ENCODE data around the gene WSB1.

Gene WSB1

GRCh38 chr17:27338536-27338985 is 44.6 kb downstream of the WSB1 start:
- no peak for DNase-seq (ENCODE audit: low spot score)

- no peak for DNase-seq (ENCODE audit: low spot score)
Observed at GRCh38 chr17:27339198-27339835, 45.4 kb downstream of the WSB1 start.

- no peak for DNase-seq (ENCODE audit: low spot score)
Observed at GRCh38 chr17:27339836-27340550, 46.1 kb downstream of the WSB1 start.

GRCh38 chr17:27340575-27340974 is 46.7 kb downstream of the WSB1 start:
- DNase-seq (ENCODE audit: low spot score) = no peak

GRCh38 chr17:27341041-27341471 is 47.1 kb downstream of the WSB1 start:
- no peak for DNase-seq (ENCODE audit: low spot score)

- no peak for DNase-seq (ENCODE audit: low spot score)
Observed at GRCh38 chr17:27342059-27342458, 48.1 kb downstream of the WSB1 start.

DNA sequence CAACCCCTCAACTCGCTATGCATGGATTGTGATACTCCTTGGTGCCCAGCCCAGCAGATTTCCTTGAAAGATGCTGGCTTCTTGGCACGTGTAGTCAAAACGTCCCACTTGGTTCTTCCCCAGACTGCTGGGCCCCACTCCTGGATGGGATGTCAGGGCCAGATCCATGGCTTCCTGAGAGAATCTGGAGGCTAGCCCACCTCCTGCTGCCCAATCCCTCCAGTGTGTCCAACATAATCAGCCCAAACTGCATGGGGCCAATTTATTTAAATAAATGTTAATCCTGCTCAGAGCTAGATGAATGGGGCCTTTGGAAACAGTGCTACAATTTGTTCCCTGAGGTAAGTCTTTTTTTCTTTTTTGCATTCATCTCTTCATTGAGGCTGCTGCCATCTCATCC is 49.4 kb downstream of the WSB1 start:
- DNase-seq (ENCODE audit: low spot score) = no peak

DNA sequence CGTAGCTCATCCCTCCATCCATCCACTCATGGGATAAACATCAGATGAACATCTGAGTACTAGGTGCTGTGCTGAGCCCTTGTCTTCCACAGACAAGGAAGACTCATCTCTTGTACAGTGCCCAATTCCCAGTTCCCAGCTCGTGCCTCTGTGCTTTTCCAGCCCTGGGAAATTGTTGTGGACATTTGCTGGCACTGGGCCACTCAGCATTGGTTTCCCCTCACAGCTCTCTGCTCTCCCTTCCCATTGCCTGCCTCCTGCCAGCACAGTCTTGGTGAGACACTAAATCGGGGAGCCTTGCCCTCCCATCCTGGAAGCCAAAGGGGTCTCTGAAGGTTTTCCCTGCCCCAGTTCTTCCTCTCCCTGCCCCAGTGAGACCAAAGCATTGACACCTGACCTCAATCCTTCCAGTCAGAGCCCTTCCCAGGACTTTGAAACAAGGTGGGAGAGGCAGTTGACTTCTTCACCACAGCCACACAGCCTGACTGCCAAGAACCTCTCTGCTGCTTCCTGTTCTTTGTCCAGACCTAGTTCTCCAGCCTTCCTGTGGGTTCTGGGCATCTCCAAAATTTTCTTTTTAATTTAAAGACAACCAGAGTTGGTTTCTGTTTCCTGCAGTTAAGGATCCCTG is 50.2 kb downstream of the WSB1 start:
- DNase-seq (ENCODE audit: low spot score) = no peak

DNA sequence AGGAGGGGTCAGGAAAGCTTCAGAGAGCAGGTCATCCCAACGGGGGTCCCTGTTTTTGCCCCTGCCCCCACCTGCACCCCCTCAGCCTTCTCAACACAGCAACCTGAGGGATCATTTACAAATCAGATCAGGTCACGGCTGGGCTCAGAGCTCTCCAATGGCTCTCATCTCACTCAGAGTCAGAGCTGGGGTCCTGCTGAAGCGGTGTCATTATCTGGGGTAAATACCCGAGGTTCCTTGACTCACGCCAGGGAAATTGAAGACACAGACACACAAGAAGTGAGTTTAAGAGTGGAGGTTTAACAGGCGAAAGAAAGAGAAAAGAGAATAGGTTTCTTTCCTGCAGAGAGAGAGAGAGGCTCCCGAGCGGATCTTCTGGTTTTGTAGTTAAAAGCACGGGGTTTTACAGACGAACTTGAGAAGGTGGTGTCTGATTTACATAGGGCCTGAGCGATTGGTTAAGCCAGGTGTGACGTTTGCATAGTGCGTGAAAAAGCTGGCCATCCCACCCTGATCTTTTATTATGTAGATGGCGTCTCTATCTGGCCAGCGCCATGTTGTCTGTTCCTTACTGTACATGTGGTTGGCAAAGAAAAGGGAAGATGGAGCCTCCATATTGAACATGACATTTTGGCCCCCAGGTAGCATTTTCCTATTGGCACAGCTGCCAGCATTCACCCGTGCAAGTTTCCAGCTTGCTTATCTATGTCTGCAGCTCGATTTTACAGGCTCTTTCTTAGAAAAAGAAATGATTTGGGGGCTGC is 51.4 kb downstream of the WSB1 start:
- no peak for DNase-seq (ENCODE audit: low spot score)

DNA sequence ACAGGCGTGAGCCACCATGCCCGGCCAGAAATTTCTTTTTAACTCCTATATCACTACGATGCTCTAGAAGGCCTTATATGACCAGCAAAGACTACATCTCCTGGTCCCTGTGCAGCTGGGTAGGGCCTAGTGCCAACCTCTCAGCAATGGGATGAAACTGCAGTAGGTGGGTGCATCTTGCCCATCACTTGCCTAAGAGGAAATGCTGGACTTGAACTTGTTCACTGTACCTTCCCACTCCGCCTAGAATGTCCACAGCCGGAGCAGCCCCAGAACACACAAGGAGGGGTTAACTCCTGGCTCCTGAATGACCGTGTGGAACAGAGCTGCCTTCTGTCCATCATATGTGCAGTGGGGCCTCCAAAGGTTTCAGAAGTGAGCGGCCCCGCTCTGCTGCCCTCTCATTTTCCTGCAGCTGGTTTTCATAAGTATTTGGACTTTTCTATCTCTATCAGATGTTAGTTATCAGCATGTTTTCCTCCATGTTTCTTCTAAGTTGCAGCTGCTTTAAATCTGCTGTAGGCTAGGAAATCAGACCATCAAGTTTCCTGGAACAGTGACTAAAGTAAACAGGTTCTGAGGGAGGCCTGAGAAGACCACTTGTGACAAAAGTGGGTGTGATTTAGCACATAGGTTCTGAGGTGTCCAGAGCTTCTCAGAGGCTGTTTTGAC is 52.5 kb downstream of the WSB1 start:
- no peak for DNase-seq (ENCODE audit: low spot score)

- no peak for DNase-seq (ENCODE audit: low spot score)
Observed at GRCh38 chr17:27348196-27348595, 54.3 kb downstream of the WSB1 start.

- DNase-seq (ENCODE audit: low spot score) = no peak
Observed at GRCh38 chr17:27349540-27350021, 55.7 kb downstream of the WSB1 start.

DNA sequence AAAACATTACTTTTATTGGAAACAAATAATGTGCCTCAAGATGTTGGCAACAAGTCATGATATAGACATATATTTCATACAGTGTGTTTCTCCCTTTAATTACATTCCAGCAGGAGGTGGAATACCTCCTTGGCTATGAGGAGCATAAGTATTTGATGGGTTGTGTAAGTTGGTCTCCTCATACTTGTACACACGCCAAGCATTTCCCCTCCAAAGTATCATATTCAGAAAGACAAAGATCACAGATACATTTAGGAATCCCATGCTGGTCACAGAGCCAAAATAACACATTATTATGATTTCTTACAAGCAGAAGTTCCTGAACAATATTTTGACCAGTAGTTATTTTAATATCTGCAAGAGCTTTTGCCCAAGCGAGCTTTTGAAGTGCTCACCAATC is 57.8 kb downstream of the WSB1 start:
- DNase-seq (ENCODE audit: low spot score) = no peak

DNA sequence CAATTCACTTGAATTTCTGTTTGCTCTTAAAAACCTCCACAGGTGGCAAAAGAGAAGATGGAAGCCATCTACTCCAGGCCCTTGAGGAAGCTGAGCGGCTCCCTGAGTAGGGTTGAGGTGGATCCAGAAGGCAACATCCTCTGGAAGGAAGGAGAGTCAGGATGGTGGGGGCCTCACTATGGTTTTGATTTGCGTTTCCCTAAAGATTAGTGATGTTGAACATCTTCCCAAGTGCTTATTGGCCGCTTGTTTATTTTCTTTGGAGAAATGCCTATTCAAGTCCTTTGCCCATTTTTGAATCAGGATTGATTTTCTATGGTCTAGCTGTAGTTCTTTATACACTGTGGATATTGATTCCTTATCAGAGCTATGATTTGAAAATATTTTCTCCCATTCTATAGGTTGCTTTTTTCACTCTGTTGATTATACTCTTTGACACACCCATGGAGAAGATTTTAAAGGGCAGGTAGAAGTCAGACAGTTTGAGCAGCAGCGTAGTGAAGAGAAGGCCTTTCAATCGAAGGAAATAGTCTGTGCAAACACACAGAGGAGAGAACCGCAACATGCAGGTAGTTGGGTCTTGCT is 58.6 kb downstream of the WSB1 start:
- no peak for DNase-seq (ENCODE audit: low spot score)

- no peak for DNase-seq (ENCODE audit: low spot score)
Observed at GRCh38 chr17:27353033-27353460, 59.1 kb downstream of the WSB1 start.

DNA sequence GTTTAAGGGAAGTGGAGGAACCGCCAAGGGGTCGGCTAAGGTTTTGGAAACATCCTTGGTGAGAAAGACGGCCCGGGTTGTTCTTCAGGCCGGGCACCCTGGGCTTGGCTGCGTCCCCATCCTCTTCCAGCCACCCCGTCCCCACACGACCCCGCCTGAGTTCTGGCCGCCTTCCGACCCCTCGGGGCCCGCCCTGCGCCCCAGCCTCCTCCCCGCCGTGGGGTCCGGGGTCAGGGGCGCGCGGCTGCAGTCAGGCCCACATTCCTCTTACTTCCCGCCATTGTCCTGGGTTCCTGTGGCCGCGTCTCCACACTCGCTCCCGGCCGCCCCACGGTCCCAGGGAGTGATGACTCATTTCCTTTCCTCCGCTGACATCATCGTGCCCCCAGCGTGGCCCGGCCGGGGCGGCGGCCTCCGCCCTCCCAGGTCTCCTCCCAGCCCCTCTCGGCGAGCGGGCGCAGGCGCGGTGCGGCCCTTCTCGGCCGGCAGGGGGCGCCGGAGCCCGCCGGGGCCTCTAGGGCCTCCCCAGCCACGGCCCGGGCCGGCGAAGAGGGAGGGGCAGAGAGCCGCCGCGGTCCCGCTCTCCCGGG is 59.6 kb downstream of the WSB1 start:
- DNase-seq (ENCODE audit: low spot score) = peak; percentile 91

DNA sequence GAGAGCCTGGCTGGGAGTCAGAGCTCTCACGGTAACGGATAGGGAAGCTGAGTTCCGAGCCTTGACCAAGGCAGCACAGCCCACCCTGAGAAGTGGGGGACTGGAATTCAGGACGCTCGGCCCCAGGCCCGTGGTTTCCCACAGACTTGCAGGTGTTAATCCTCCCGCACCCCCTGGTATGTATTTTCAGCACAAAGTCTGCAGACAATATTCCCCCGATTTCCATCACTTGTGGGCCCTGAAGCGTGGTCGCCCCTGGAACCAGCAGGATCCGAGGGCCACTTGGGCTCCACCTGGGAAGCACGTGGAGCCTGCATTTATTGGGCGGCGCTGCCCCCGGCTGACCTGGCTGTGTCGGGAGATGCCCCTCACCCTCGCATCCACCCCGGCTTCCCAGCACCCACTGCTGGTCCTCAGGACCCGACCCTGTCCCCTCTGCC is 60.2 kb downstream of the WSB1 start:
- no peak for DNase-seq (ENCODE audit: low spot score)

- DNase-seq (ENCODE audit: low spot score) = no peak
Observed at GRCh38 chr17:27354491-27355081, 60.7 kb downstream of the WSB1 start.

- no peak for DNase-seq (ENCODE audit: low spot score)
Observed at GRCh38 chr17:27355419-27355818, 61.5 kb downstream of the WSB1 start.

- DNase-seq (ENCODE audit: low spot score) = no peak
Observed at GRCh38 chr17:27356091-27356705, 62.3 kb downstream of the WSB1 start.

Measured in hematopoietic multipotent progenitor cell treated with erythropoietin and hydrocortisone succinate and interleukin-3 and kit ligand, for 15 days (in vitro differentiated cells).